RWPE1 (cell line): Measurements from ENCODE around the gene TCIRG1.
A peak's percentile ranks its signal among the peaks of the same experiment; 100 is the strongest.

Experiments used
- CTCF ChIA-PET: fragments of 350-600 bp; sonication (Branson Sonifier 250); formaldehyde crosslinking; extraction: SDS; loops from one replicate; lab custom pipeline; 2021; lab: Yijun Ruan, JAX
- POLR2A ChIA-PET: fragments of 400-600 bp; formaldehyde crosslinking; extraction: SDS; loops from one replicate; lab custom pipeline; 2020; ENCODE audit warnings: antibody characterized with exemption; ENCODE audit not compliant: low non-redundant PET; lab: Yijun Ruan, JAX
- DNase-seq: peaks from one replicate; pipeline ENCODE4 v3.0.0; 2012; ENCODE audit warnings: low spot score
- H3K27ac ChIP-seq: fragments of 450-650 bp; 2 replicates; pipeline ENCODE4 v1.5.1; 2017
- CTCF ChIP-seq: fragments of 450-650 bp; conservative IDR thresholded peaks from 2 replicates; pipeline ENCODE4 v1.5.1; 2017; ENCODE audit warnings: low read depth, mild to moderate bottlenecking

TCIRG1 gene

GRCh38 chr11:68012044-68012842 is 26.6 kb upstream of the TCIRG1 start:
- CTCF ChIA-PET, result interaction anchor here (0.7 kb wide), 2 partner anchors 18 to 21 kb away, joined by 3 read pairs; no protein-coding TSS in a partner anchor
- DNase-seq, result no peak
- peak overlapping the region; percentile 99 for H3K27ac ChIP-seq
- TF ChIP-seq CTCF, result no peak
- POLR2A ChIA-PET, result no interaction called here

GRCh38 chr11:68012843-68013610 is 25.8 kb upstream of the TCIRG1 start:
- ChIA-PET CTCF (interaction anchor here (0.5 to 0.7 kb wide), 3 partner anchors 9 to 20 kb away, joined by 3 to 5 read pairs (median 3); no protein-coding TSS in a partner anchor), POLR2A (interaction anchor here (1.1 kb wide), 1 partner anchor 17 kb away, joined by 4 read pairs; no protein-coding TSS in a partner anchor)
- peak; percentile 92 for DNase-seq
- no peak for TF ChIP-seq CTCF
- H3K27ac ChIP-seq, result peak overlapping the region; percentile 99

- peak overlapping the region; percentile 99 for H3K27ac ChIP-seq
- no peak for DNase-seq
- no peak for TF ChIP-seq CTCF
- ChIA-PET POLR2A (interaction anchor here (1.1 kb wide), 1 partner anchor 16 kb away, joined by 4 read pairs; no protein-coding TSS in a partner anchor), CTCF (interaction anchor here (0.5 kb wide), 1 partner anchor 8 kb away, joined by 5 read pairs; no protein-coding TSS in a partner anchor)
Measured at GRCh38 chr11:68013611-68014156, 25.1 kb upstream of the TCIRG1 start.

- TF ChIP-seq CTCF, result no peak
- ChIA-PET POLR2A (interaction anchor here (0.6 kb wide), 1 partner anchor 23 kb away, joined by 3 read pairs; no protein-coding TSS in a partner anchor), CTCF (no interaction called here)
- peak; percentile 82 for DNase-seq
- H3K27ac ChIP-seq, result peak overlapping the region; percentile 99
Measured at GRCh38 chr11:68014157-68014946, 24.5 kb upstream of the TCIRG1 start.

- POLR2A ChIA-PET, result interaction anchor here (0.6 kb wide), 1 partner anchor 23 kb away, joined by 3 read pairs; no protein-coding TSS in a partner anchor
- H3K27ac ChIP-seq, result peak overlapping the region; percentile 99
- DNase-seq, result no peak
- no peak for TF ChIP-seq CTCF
- CTCF ChIA-PET, result no interaction called here
Measured at GRCh38 chr11:68014947-68015447, 23.8 kb upstream of the TCIRG1 start.
